B cell (primary cell): ENCODE measurements around the gene TRIB2. TPM values are rescaled to one million over a fixed set of nuclear protein-coding genes. Genes with fewer than 3 reads are reported as not detected.

Source experiments
- ATAC-seq: fragments of 200-7000 bp; cut with Tn5 transposase; one replicate; pipeline ENCODE4 v1.10.0; 2021; ENCODE audit warnings: low read depth, mild to moderate bottlenecking, moderate number of reproducible peaks, moderate library complexity
- CTCF ChIA-PET: fragments of 350-600 bp; sonication (Branson Sonifier 250); formaldehyde crosslinking; loops from one replicate; lab custom pipeline; 2021; ENCODE audit warnings: antibody characterized with exemption, inconsistent platforms; lab: Charles Lee
- POLR2A ChIA-PET: fragments of 350-600 bp; sonication (Branson Sonifier 250); formaldehyde crosslinking; loops from one replicate; lab custom pipeline; 2021; ENCODE audit warnings: antibody characterized with exemption; lab: Charles Lee
- DNase-seq: peaks from one replicate; pipeline ENCODE4 v3.0.0; 2013
- H2AFZ ChIP-seq: 2 replicates; pipeline ENCODE4 v1.6.1; 2012; ENCODE audit warnings: mild to moderate bottlenecking, low read depth, low read length; ENCODE audit not compliant: insufficient read depth, poor library complexity, severe bottlenecking
- H3K27ac ChIP-seq, 2 donors: 1 replicate in 1 of 2; 2 replicates in 1 of 2; pipeline ENCODE4 v1.5.1; 2012 to 2013; ENCODE audit warnings: low read length in 2 of 2, mild to moderate bottlenecking in 2 of 2, moderate library complexity in 1 of 2
- H3K27me3 ChIP-seq, 4 experiments: fragments of 200-600 bp in 1 of 4; sonication (generic) in 1 of 4; replicated peaks in 1 of 4; 1 replicate in 2 of 4; 2 replicates in 2 of 4; pipeline versions ENCODE4 v1.6.1 to v1.7.0; 2013 to 2016; ENCODE audit warnings: low read length in 3 of 4, mild to moderate bottlenecking in 2 of 4, mixed read lengths in 1 of 4, moderate library complexity in 1 of 4; ENCODE audit not compliant: insufficient read depth in 4 of 4, control insufficient read depth in 3 of 4; ENCODE audit errors: control extremely low read depth in 1 of 4
- H3K36me3 ChIP-seq, 2 experiments: replicated peaks in 1 of 2; 1 replicate in 1 of 2; 2 replicates in 1 of 2; pipeline versions ENCODE4 v1.6.1 to v1.7.1; 2013; ENCODE audit warnings: low read length in 1 of 2; ENCODE audit not compliant: insufficient read depth in 2 of 2, control insufficient read depth in 1 of 2; ENCODE audit errors: control extremely low read depth in 1 of 2, extremely low read depth in 1 of 2
- H3K4me1 ChIP-seq, 2 donors: fragments of 200-600 bp in 1 of 2; sonication (generic) in 1 of 2; 1 replicate in 1 of 2; 2 replicates in 1 of 2; pipeline versions ENCODE4 v1.5.1 to v1.6.1; 2013 to 2017; ENCODE audit warnings: low read length in 2 of 2; ENCODE audit not compliant: control insufficient read depth in 2 of 2, insufficient read depth in 2 of 2
- H3K4me2 ChIP-seq: replicated peaks from 2 replicates; pipeline ENCODE3; 2012; ENCODE audit warnings: mild to moderate bottlenecking, low read depth, low read length; ENCODE audit not compliant: poor library complexity, severe bottlenecking
- H3K4me3 ChIP-seq, 5 experiments: fragments of 200-600 bp in 1 of 5; sonication (generic) in 1 of 5; 1 replicate in 3 of 5; 2 replicates in 2 of 5; pipeline versions ENCODE4 v1.5.1 to v1.7.0; 2011 to 2016; ENCODE audit warnings: low read length in 4 of 5, mild to moderate bottlenecking in 4 of 5, low read depth in 2 of 5, control low read depth in 1 of 5, moderate library complexity in 1 of 5; ENCODE audit not compliant: insufficient read depth in 1 of 5; ENCODE audit errors: control extremely low read depth in 1 of 5, extremely low read depth in 1 of 5
- H3K79me2 ChIP-seq: fragments of 200-600 bp; sonication (generic); one replicate; pipeline ENCODE4 v1.6.0; 2016; ENCODE audit warnings: low read length; ENCODE audit not compliant: control insufficient read depth, insufficient read depth
- H3K9ac ChIP-seq: fragments of 200-600 bp; sonication (generic); 2 replicates; pipeline ENCODE4 v1.6.1; 2017; ENCODE audit warnings: mild to moderate bottlenecking, low read length, moderate library complexity
- H3K9me3 ChIP-seq, 3 donors: one replicate each; pipeline versions ENCODE4 v1.6.1 to v1.7.1; 2013; ENCODE audit warnings: low read length in 2 of 3; ENCODE audit not compliant: control insufficient read depth in 2 of 3, insufficient read depth in 1 of 3; ENCODE audit errors: control extremely low read depth in 1 of 3
- H4K20me1 ChIP-seq: 2 replicates; pipeline ENCODE4 v1.6.0; 2012; ENCODE audit warnings: mild to moderate bottlenecking, low read length; ENCODE audit not compliant: insufficient read depth, control insufficient read depth, poor library complexity, severe bottlenecking
- H3K27ac Mint-ChIP-seq: one replicate; pipeline ENCODE4 v1.8.0; 2021; ENCODE audit warnings: mixed read lengths
- H3K27me3 Mint-ChIP-seq: one replicate; pipeline ENCODE4 v1.8.0; 2021; ENCODE audit warnings: mixed read lengths
- H3K4me1 Mint-ChIP-seq: one replicate; pipeline ENCODE4 v1.8.0; 2021; ENCODE audit warnings: mixed read lengths
- H3K4me3 Mint-ChIP-seq: one replicate; pipeline ENCODE4 v1.8.0; 2021; ENCODE audit warnings: mixed read lengths
- H3K9me3 Mint-ChIP-seq: one replicate; pipeline ENCODE4 v1.8.0; 2022; ENCODE audit warnings: mixed read lengths; ENCODE audit not compliant: insufficient read depth
- CTCF ChIP-seq: fragments of 200-600 bp; IDR thresholded peaks from one replicate; pipeline ENCODE4 v1.8.0; 2022; ENCODE audit warnings: antibody characterized with exemption, mild to moderate bottlenecking
- EZH2 ChIP-seq: IDR thresholded peaks from 2 replicates; pipeline ENCODE4 v1.6.1; 2012; ENCODE audit warnings: borderline replicate concordance, low read depth, mild to moderate bottlenecking, moderate library complexity, low read length; ENCODE audit not compliant: insufficient read depth, poor library complexity, severe bottlenecking
- WGBS: methylation state at CpG from one replicate; pipeline ENCODE4 v1.1.5; 2013; ENCODE audit warnings: missing lambda C conversion rate; ENCODE audit not compliant: insufficient coverage; 5-methylcytosine and 5-hydroxymethylcytosine counted together
- intact Hi-C: fragments of 100-400 bp; cut with micrococcal nuclease; formaldehyde crosslinking; loops from one replicate; pipeline ENCODE4 v1.10.0; 2022
- polyA plus RNA-seq: library from polyadenylated mRNA; depleted of rRNA; stranded (reverse); fragments of >200 nt; gene quantifications from 2 replicates; pipeline ENCODE4 v1.2.3, GENCODE V29; 2012
- total RNA-seq, 2 donors: library from RNA; stranded (reverse); fragments of 120-200 nt in 1 of 2; gene quantifications; 1 replicate in 1 of 2; 2 replicates in 1 of 2; pipeline versions ENCODE4 v1.2.3 to v1.2.4, GENCODE V29; 2013 to 2022

Gene TRIB2
- total and polyA plus RNA-seq, 2 donors (not counting 1 experiment from before 2014, with no cell fraction given) = 36.3 to 117 TPM

- no peak overlapping the region for H3K4me2 ChIP-seq
- TF ChIP-seq CTCF = no peak
- H2AFZ ChIP-seq = no peak overlapping the region
- H3K9ac ChIP-seq = no peak overlapping the region
- H4K20me1 ChIP-seq = no peaks in the 10 kb centered on the region
- H3K9me3 ChIP-seq = peaks cover 0 to 4% (median 0%) of the 10 kb centered on the region in 3 donors
- 48% methylated on average over 2 of the region's 3 CpGs for WGBS
- no peak overlapping the region for H3K4me3 ChIP-seq
- ATAC-seq (no peak), DNase-seq (no peak)
- CTCF ChIA-PET = no interaction called here
- intact Hi-C loops = no loop called here
- H3K27ac ChIP-seq = no peak overlapping the region
- H3K27me3 Mint-ChIP-seq = peaks cover 54% of the 10 kb centered on the region
- no peaks in the 10 kb centered on the region for H3K9me3 Mint-ChIP-seq
- H3K4me1 ChIP-seq = no peaks in the 10 kb centered on the region
- H3K4me1 Mint-ChIP-seq = no peaks in the 10 kb centered on the region
- H3K27me3 ChIP-seq = peaks cover 0 to 23% (median 7%) of the 10 kb centered on the region in 4 experiments
- no peak overlapping the region for H3K4me3 Mint-ChIP-seq
- H3K36me3 ChIP-seq = no peaks in the 10 kb centered on the region
- H3K27ac Mint-ChIP-seq = no peak overlapping the region
- no peaks in the 10 kb centered on the region for H3K79me2 ChIP-seq
- POLR2A ChIA-PET = no interaction called here
Observed at GRCh38 chr2:12767996-12768624, 51.4 kb downstream of the TRIB2 start.

DNA sequence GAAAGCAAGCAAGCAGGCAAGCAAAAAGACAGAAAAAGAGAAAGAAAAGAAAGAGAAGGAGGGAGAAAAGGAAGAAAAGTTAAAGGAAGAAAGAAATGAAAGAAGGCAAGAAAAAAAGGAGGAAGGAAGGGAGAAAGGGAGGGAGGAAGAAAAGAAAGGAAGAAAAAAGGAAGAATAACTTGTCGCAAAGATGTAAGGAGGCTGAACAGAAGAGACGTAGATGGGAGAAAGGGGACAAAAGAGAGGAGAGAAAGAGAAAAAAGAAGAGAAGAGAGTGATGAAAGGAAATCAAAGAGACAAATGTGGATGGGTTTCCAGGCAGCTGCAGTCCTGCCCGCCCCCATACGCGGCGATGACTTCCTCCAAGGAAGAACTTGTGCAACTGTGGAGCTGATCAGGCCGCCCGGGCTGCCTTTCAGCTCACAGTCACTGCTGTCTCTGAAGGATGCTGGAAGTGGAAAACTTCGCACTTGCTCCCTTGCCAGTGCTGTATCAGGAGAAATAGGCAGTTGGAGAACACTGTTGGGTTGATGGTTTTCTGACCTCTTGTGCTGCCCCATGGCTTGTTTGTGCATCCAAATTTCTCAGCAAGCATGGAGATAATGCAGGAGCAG lies 52.9 kb downstream of the TRIB2 start:
- Histone ChIP-seq H3K9me3 (no peaks in the 10 kb centered on the region), H3K4me1 (no peaks in the 10 kb centered on the region), H3K79me2 (no peaks in the 10 kb centered on the region), H3K4me3 (no peak overlapping the region), H3K27me3 (peaks cover 0 to 23% (median 7%) of the 10 kb centered on the region in 4 experiments), H3K27ac (no peak overlapping the region), H2AFZ (no peak overlapping the region), H3K36me3 (no peaks in the 10 kb centered on the region), H3K4me2 (no peak overlapping the region), H3K9ac (no peak overlapping the region), H4K20me1 (no peaks in the 10 kb centered on the region)
- Mint-ChIP-seq H3K4me1 (no peaks in the 10 kb centered on the region), H3K27ac (no peak overlapping the region), H3K4me3 (no peak overlapping the region), H3K27me3 (peaks cover 47% of the 10 kb centered on the region), H3K9me3 (no peaks in the 10 kb centered on the region)
- DNase-seq (no peak), ATAC-seq (no peak)
- ChIA-PET CTCF (no interaction called here), POLR2A (no interaction called here)
- 28% methylated on average over 9 of the region's 9 CpGs for WGBS
- intact Hi-C loops = no loop called here
- TF ChIP-seq EZH2 (no peak), CTCF (no peak)
